SK-N-SH (cell line): ENCODE data around the gene HABP4. TPM values are rescaled to one million over a fixed set of nuclear protein-coding genes. Genes with fewer than 3 reads are reported as not detected.

Source experiments
- CTCF ChIA-PET: fragments of 300-600, 350-600 bp; formaldehyde crosslinking; extraction: SDS; loops from one replicate; lab custom pipeline; 2021; lab: Yijun Ruan, JAX
- POLR2A ChIA-PET: fragments of 350-600 bp; sonication (Branson Sonifier 250); formaldehyde crosslinking; extraction: SDS; loops from one replicate; lab custom pipeline; 2020; ENCODE audit warnings: antibody characterized with exemption, inconsistent platforms; lab: Yijun Ruan, JAX
- DNase-seq: peaks from one replicate; pipeline ENCODE4 v3.0.0; 2012
- H2AFZ ChIP-seq: fragments of 200-600 bp; sonication (generic); 2 replicates; pipeline ENCODE4 v1.8.1; 2016; ENCODE audit warnings: antibody characterized with exemption, mild to moderate bottlenecking, low read depth
- H3F3A ChIP-seq: fragments of 200-600 bp; sonication (generic); replicated peaks from 2 replicates; pipeline ENCODE3; 2016; ENCODE audit warnings: antibody characterized with exemption, mild to moderate bottlenecking; ENCODE audit not compliant: insufficient read depth
- H3K27ac ChIP-seq, 2 experiments: fragments of 200-500 bp in 1 of 2; fragments of 200-600 bp in 1 of 2; sonication (Bioruptor generic) in 1 of 2; sonication (generic), shearing (Covaris generic) in 1 of 2; 2 replicates each; pipeline versions ENCODE4 v1.5.1 to v1.6.1; 2014 to 2016; ENCODE audit warnings: low read depth in 2 of 2, inconsistent platforms in 1 of 2, low read length in 1 of 2, mild to moderate bottlenecking in 1 of 2, mixed read lengths in 1 of 2
- H3K27me3 ChIP-seq: fragments of 200-600 bp; sonication (generic), shearing (Covaris generic); 2 replicates; pipeline ENCODE4 v1.6.1; 2016; ENCODE audit warnings: mixed run types; ENCODE audit not compliant: insufficient read depth
- H3K36me3 ChIP-seq, 2 experiments: fragments of 200-500 bp in 1 of 2; fragments of 200-600 bp in 1 of 2; sonication (Bioruptor generic) in 1 of 2; sonication (generic) in 1 of 2; replicated peaks in 1 of 2; 2 replicates each; pipeline versions ENCODE3 to v1.5.1; 2014 to 2016; ENCODE audit warnings: low read length in 1 of 2, mild to moderate bottlenecking in 1 of 2; ENCODE audit not compliant: insufficient read depth in 2 of 2, control insufficient read depth in 1 of 2
- H3K4me1 ChIP-seq, 2 experiments: fragments of 200-500 bp in 1 of 2; fragments of 200-600 bp in 1 of 2; sonication (Bioruptor generic) in 1 of 2; sonication (generic), shearing (Covaris generic) in 1 of 2; 2 replicates each; pipeline versions ENCODE4 v1.5.1 to v1.6.1; 2014 to 2016; ENCODE audit warnings: low read depth in 1 of 2, low read length in 1 of 2, mixed run types in 1 of 2; ENCODE audit not compliant: insufficient read depth in 2 of 2, control insufficient read depth in 1 of 2
- H3K4me2 ChIP-seq: fragments of 200-600 bp; sonication (generic), shearing (Covaris generic); 2 replicates; pipeline ENCODE4 v1.6.1; 2017; ENCODE audit warnings: mixed run types
- H3K4me3 ChIP-seq, 2 experiments: fragments of 200-500 bp in 1 of 2; fragments of 200-600 bp in 1 of 2; sonication (Bioruptor generic) in 1 of 2; sonication (generic), shearing (Covaris generic) in 1 of 2; 2 replicates each; pipeline versions ENCODE4 v1.5.1 to v1.8.1; 2014 to 2016; ENCODE audit warnings: low read depth in 2 of 2, inconsistent platforms in 1 of 2, low read length in 1 of 2, mild to moderate bottlenecking in 1 of 2, mixed read lengths in 1 of 2, moderate library complexity in 1 of 2
- H3K79me2 ChIP-seq: fragments of 200-600 bp; sonication (generic); 2 replicates; pipeline ENCODE4 v1.8.1; 2017; ENCODE audit warnings: mild to moderate bottlenecking; ENCODE audit not compliant: insufficient read depth
- H3K9ac ChIP-seq: fragments of 200-600 bp; sonication (generic); 2 replicates; pipeline ENCODE4 v1.6.1; 2017; ENCODE audit warnings: mixed run types
- H3K9me2 ChIP-seq: fragments of 200-600 bp; sonication (generic); 2 replicates; pipeline ENCODE4 v1.6.1; 2017; ENCODE audit warnings: mixed run types
- H3K9me3 ChIP-seq: fragments of 200-600 bp; sonication (generic); 2 replicates; pipeline ENCODE4 v1.6.1; 2017; ENCODE audit warnings: mixed run types, mild to moderate bottlenecking, moderate library complexity
- H4K20me1 ChIP-seq: fragments of 200-600 bp; sonication (generic); 2 replicates; pipeline ENCODE4 v1.6.1; 2017; ENCODE audit warnings: mild to moderate bottlenecking, mixed run types; ENCODE audit not compliant: insufficient read depth
- CHD2 ChIP-seq: fragments of 150-350 bp; IDR thresholded peaks from 2 replicates; pipeline ENCODE4 v1.6.1; 2018; ENCODE audit warnings: low read length; ENCODE audit not compliant: partially characterized antibody
- ELF1 ChIP-seq: IDR thresholded peaks from 2 replicates; pipeline ENCODE4 v1.4.0; 2012
- EP300 ChIP-seq, 2 experiments: IDR thresholded peaks; 2 replicates each; pipeline versions ENCODE4 v1.4.0 to v1.6.1; 2012; ENCODE audit warnings: borderline replicate concordance in 1 of 2, low read depth in 1 of 2, low read length in 1 of 2
- EZH2phosphoT487 ChIP-seq: fragments of 200-600 bp; sonication (generic); IDR thresholded peaks from 2 replicates; pipeline ENCODE4 v1.6.1; 2017; ENCODE audit warnings: low read depth, mixed run types, mild to moderate bottlenecking, antibody characterized with exemption, moderate library complexity, borderline replicate concordance
- GABPA ChIP-seq: IDR thresholded peaks from 2 replicates; pipeline ENCODE4 v1.4.0; 2012; ENCODE audit warnings: low read depth, mild to moderate bottlenecking
- GATA2 ChIP-seq: sonication (generic); formaldehyde crosslinking; IDR thresholded peaks from 2 replicates; pipeline ENCODE4 v1.5.0; 2020; ENCODE audit warnings: mild to moderate bottlenecking, missing genetic modification reagents
- MEF2A ChIP-seq: IDR thresholded peaks from 2 replicates; pipeline ENCODE4 v1.4.0; 2012; ENCODE audit warnings: low read depth, borderline replicate concordance
- MXI1 ChIP-seq: IDR thresholded peaks from 2 replicates; pipeline ENCODE4 v1.6.1; 2012; ENCODE audit warnings: mild to moderate bottlenecking, low read depth, low read length, improper control_type of control experiment
- NFIC ChIP-seq: IDR thresholded peaks from 2 replicates; pipeline ENCODE4 v1.4.0; 2012; ENCODE audit warnings: borderline replicate concordance
- POLR2AphosphoS5 ChIP-seq: IDR thresholded peaks from 2 replicates; pipeline ENCODE4 v1.6.1; 2012; ENCODE audit warnings: low read depth, low read length
- RFX5 ChIP-seq: IDR thresholded peaks from 2 replicates; pipeline ENCODE4 v1.6.1; 2012; ENCODE audit warnings: mild to moderate bottlenecking, improper control_type of control experiment, low read length
- RXRA ChIP-seq: IDR thresholded peaks from 2 replicates; pipeline ENCODE4 v1.4.0; 2012; ENCODE audit warnings: low read depth, mild to moderate bottlenecking, borderline replicate concordance
- SIN3A ChIP-seq: IDR thresholded peaks from 2 replicates; pipeline ENCODE4 v1.6.1; 2012; ENCODE audit warnings: low read depth, mild to moderate bottlenecking, low read length, moderate library complexity, borderline replicate concordance
- TEAD4 ChIP-seq: IDR thresholded peaks from 2 replicates; pipeline ENCODE4 v1.4.0; 2012; ENCODE audit warnings: mild to moderate bottlenecking, borderline replicate concordance; ENCODE audit not compliant: insufficient read depth
- YY1 ChIP-seq: IDR thresholded peaks from 2 replicates; pipeline ENCODE4 v1.4.0; 2012; ENCODE audit warnings: low read depth, mild to moderate bottlenecking
- WGBS: methylation state at CpG from one replicate; pipeline ENCODE4 v1.1.6; 2017; ENCODE audit warnings: low lambda C conversion rate; 5-methylcytosine and 5-hydroxymethylcytosine counted together
- polyA plus RNA-seq, 3 experiments: library from polyadenylated mRNA; depleted of rRNA; stranded (reverse); fragments of >200 nt; gene quantifications; 2 replicates each; pipeline ENCODE4 v1.2.3, GENCODE V29; 2012

Gene HABP4
- polyA plus RNA-seq, 1 of the 3 experiments (the other 2 are of a cell fraction): 19.0 TPM

- no peaks in the 10 kb centered on the region for H3K9me3 ChIP-seq
- DNase-seq: no peak
- ChIA-PET CTCF (interaction anchor here (0.7 to 0.8 kb wide), 2 partner anchors 57 to 150 kb away, joined by 3 to 4 read pairs; no protein-coding TSS in a partner anchor), POLR2A (no interaction called here)
- H3K36me3 ChIP-seq: peaks cover 0 to 4% of the 10 kb centered on the region in 2 experiments
- no peak overlapping the region for H3K4me2 ChIP-seq
- no peaks in the 10 kb centered on the region for H3K9me2 ChIP-seq
- peaks cover 5% of the 10 kb centered on the region for H3F3A ChIP-seq
- no peak overlapping the region for H3K27ac ChIP-seq
- H3K4me3 ChIP-seq: no peak overlapping the region
- TF ChIP-seq EZH2phosphoT487 (no peak), GABPA (no peak), RFX5 (no peak), EP300 (IDR thresholded peaks at IDR 0.05; ENCODE audit: borderline replicate concordance in 1 of 2, low read depth in 1 of 2, low read length in 1 of 2) (no peak), TEAD4 (no peak), POLR2AphosphoS5 (no peak), ELF1 (no peak)
- H3K4me1 ChIP-seq: peaks cover 0 to 8% of the 10 kb centered on the region in 2 experiments; a peak in 1 of 4 replicates
- H3K9ac ChIP-seq: no peak overlapping the region
- H3K27me3 ChIP-seq: no peaks in the 10 kb centered on the region
- no peak overlapping the region for H2AFZ ChIP-seq
- WGBS: 95% methylated on average over 13 of the region's 13 CpGs
- no peaks in the 10 kb centered on the region for H4K20me1 ChIP-seq
- no peaks in the 10 kb centered on the region for H3K79me2 ChIP-seq
Measured at GRCh38 chr9:96505316-96505991, 55.5 kb downstream of the HABP4 start.

DNA sequence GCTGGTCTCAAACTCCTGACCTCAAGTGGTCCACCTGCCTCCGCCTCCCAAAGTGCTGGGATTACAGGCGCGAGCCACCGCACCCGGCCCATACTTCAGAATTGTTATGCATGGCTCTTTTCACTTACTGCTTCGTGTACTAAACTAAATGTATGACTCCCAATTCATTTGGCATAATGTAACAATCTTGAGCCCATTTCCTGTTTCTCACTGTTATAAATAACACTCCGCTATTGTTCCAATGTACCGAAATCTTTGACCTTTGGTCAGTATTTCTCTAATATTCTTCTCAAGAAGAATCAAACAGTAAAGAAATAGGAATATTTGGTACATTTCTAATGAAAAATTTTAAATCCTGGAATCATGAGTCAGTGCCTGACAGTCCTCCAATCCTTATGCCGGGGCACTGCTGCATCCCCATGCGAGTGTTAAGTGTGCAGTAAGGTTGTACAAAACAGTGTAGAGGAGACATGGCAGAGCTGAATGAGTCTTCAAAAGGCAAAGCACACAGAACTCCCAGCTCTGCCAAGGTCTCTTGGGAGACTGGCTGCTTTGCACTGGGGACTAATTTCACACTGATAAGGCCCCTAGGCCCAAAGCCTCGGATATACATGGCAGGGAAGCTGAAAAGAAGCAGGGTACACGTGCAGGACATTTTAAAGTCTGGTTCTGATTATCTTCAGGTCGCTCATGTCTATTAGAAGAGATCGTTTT is 58.4 kb downstream of the HABP4 start:
- WGBS: 83% methylated on average over 14 of the region's 14 CpGs
- H3K27ac ChIP-seq: peak overlapping the region in 1 of 2 experiments; percentile 44; a peak in 1 of 4 replicates
- no peak overlapping the region for H3K4me3 ChIP-seq
- H3K9me3 ChIP-seq: no peaks in the 10 kb centered on the region
- H3K9me2 ChIP-seq: no peaks in the 10 kb centered on the region
- H3K4me1 ChIP-seq: peaks cover 0 to 8% of the 10 kb centered on the region in 2 experiments; a peak in 1 of 4 replicates
- H4K20me1 ChIP-seq: no peaks in the 10 kb centered on the region
- H3K9ac ChIP-seq: no peak overlapping the region
- CTCF ChIA-PET: interaction anchor here (1.7 kb wide), 1 partner anchor 180 kb away, joined by 5 read pairs; no protein-coding TSS in a partner anchor
- TF ChIP-seq EP300 (IDR thresholded peaks at IDR 0.05; ENCODE audit: borderline replicate concordance in 1 of 2, low read depth in 1 of 2, low read length in 1 of 2) (no peak), SIN3A (no peak), YY1 (no peak), MEF2A (no peak), GATA2 (no peak), CHD2 (no peak), RXRA (no peak), NFIC (no peak), MXI1 (peak; percentile 36; the same call in 1 of the 2 replicates)
- H3K4me2 ChIP-seq: no peak overlapping the region
- POLR2A ChIA-PET: no interaction called here
- DNase-seq: no peak
- no peaks in the 10 kb centered on the region for H3K27me3 ChIP-seq
- no peak overlapping the region for H2AFZ ChIP-seq
- H3K79me2 ChIP-seq: no peaks in the 10 kb centered on the region
- H3K36me3 ChIP-seq: peaks cover 2 to 4% of the 10 kb centered on the region in 2 experiments
- no peaks in the 10 kb centered on the region for H3F3A ChIP-seq
